B cell (primary cell): Measurements from ENCODE around the gene TRIM52. TPM values are rescaled to one million over a fixed set of nuclear protein-coding genes. Genes with fewer than 3 reads are reported as not detected.

Experiments
- ATAC-seq: fragments of 200-7000 bp; cut with Tn5 transposase; one replicate; pipeline ENCODE4 v1.10.0; 2021; ENCODE audit warnings: low read depth, mild to moderate bottlenecking, moderate number of reproducible peaks, moderate library complexity
- CTCF ChIA-PET: fragments of 350-600 bp; sonication (Branson Sonifier 250); formaldehyde crosslinking; loops from one replicate; lab custom pipeline; 2021; ENCODE audit warnings: antibody characterized with exemption, inconsistent platforms; lab: Charles Lee
- POLR2A ChIA-PET: fragments of 350-600 bp; sonication (Branson Sonifier 250); formaldehyde crosslinking; loops from one replicate; lab custom pipeline; 2021; ENCODE audit warnings: antibody characterized with exemption; lab: Charles Lee
- DNase-seq: peaks from one replicate; pipeline ENCODE4 v3.0.0; 2013
- H2AFZ ChIP-seq: 2 replicates; pipeline ENCODE4 v1.6.1; 2012; ENCODE audit warnings: mild to moderate bottlenecking, low read depth, low read length; ENCODE audit not compliant: insufficient read depth, poor library complexity, severe bottlenecking
- H3K27ac ChIP-seq, 2 donors: 1 replicate in 1 of 2; 2 replicates in 1 of 2; pipeline ENCODE4 v1.5.1; 2012 to 2013; ENCODE audit warnings: low read length in 2 of 2, mild to moderate bottlenecking in 2 of 2, moderate library complexity in 1 of 2
- H3K27me3 ChIP-seq, 4 experiments: fragments of 200-600 bp in 1 of 4; sonication (generic) in 1 of 4; replicated peaks in 1 of 4; 1 replicate in 2 of 4; 2 replicates in 2 of 4; pipeline versions ENCODE4 v1.6.1 to v1.7.0; 2013 to 2016; ENCODE audit warnings: low read length in 3 of 4, mild to moderate bottlenecking in 2 of 4, mixed read lengths in 1 of 4, moderate library complexity in 1 of 4; ENCODE audit not compliant: insufficient read depth in 4 of 4, control insufficient read depth in 3 of 4; ENCODE audit errors: control extremely low read depth in 1 of 4
- H3K36me3 ChIP-seq, 2 experiments: replicated peaks in 1 of 2; 1 replicate in 1 of 2; 2 replicates in 1 of 2; pipeline versions ENCODE4 v1.6.1 to v1.7.1; 2013; ENCODE audit warnings: low read length in 1 of 2; ENCODE audit not compliant: insufficient read depth in 2 of 2, control insufficient read depth in 1 of 2; ENCODE audit errors: control extremely low read depth in 1 of 2, extremely low read depth in 1 of 2
- H3K4me1 ChIP-seq, 2 donors: fragments of 200-600 bp in 1 of 2; sonication (generic) in 1 of 2; 1 replicate in 1 of 2; 2 replicates in 1 of 2; pipeline versions ENCODE4 v1.5.1 to v1.6.1; 2013 to 2017; ENCODE audit warnings: low read length in 2 of 2; ENCODE audit not compliant: control insufficient read depth in 2 of 2, insufficient read depth in 2 of 2
- H3K4me2 ChIP-seq: replicated peaks from 2 replicates; pipeline ENCODE3; 2012; ENCODE audit warnings: mild to moderate bottlenecking, low read depth, low read length; ENCODE audit not compliant: poor library complexity, severe bottlenecking
- H3K4me3 ChIP-seq, 5 experiments: fragments of 200-600 bp in 1 of 5; sonication (generic) in 1 of 5; 1 replicate in 3 of 5; 2 replicates in 2 of 5; pipeline versions ENCODE4 v1.5.1 to v1.7.0; 2011 to 2016; ENCODE audit warnings: low read length in 4 of 5, mild to moderate bottlenecking in 4 of 5, low read depth in 2 of 5, control low read depth in 1 of 5, moderate library complexity in 1 of 5; ENCODE audit not compliant: insufficient read depth in 1 of 5; ENCODE audit errors: control extremely low read depth in 1 of 5, extremely low read depth in 1 of 5
- H3K79me2 ChIP-seq: fragments of 200-600 bp; sonication (generic); one replicate; pipeline ENCODE4 v1.6.0; 2016; ENCODE audit warnings: low read length; ENCODE audit not compliant: control insufficient read depth, insufficient read depth
- H3K9ac ChIP-seq: fragments of 200-600 bp; sonication (generic); 2 replicates; pipeline ENCODE4 v1.6.1; 2017; ENCODE audit warnings: mild to moderate bottlenecking, low read length, moderate library complexity
- H3K9me3 ChIP-seq, 3 donors: one replicate each; pipeline versions ENCODE4 v1.6.1 to v1.7.1; 2013; ENCODE audit warnings: low read length in 2 of 3; ENCODE audit not compliant: control insufficient read depth in 2 of 3, insufficient read depth in 1 of 3; ENCODE audit errors: control extremely low read depth in 1 of 3
- H4K20me1 ChIP-seq: 2 replicates; pipeline ENCODE4 v1.6.0; 2012; ENCODE audit warnings: mild to moderate bottlenecking, low read length; ENCODE audit not compliant: insufficient read depth, control insufficient read depth, poor library complexity, severe bottlenecking
- H3K27ac Mint-ChIP-seq: one replicate; pipeline ENCODE4 v1.8.0; 2021; ENCODE audit warnings: mixed read lengths
- H3K27me3 Mint-ChIP-seq: one replicate; pipeline ENCODE4 v1.8.0; 2021; ENCODE audit warnings: mixed read lengths
- H3K4me1 Mint-ChIP-seq: one replicate; pipeline ENCODE4 v1.8.0; 2021; ENCODE audit warnings: mixed read lengths
- H3K4me3 Mint-ChIP-seq: one replicate; pipeline ENCODE4 v1.8.0; 2021; ENCODE audit warnings: mixed read lengths
- H3K9me3 Mint-ChIP-seq: one replicate; pipeline ENCODE4 v1.8.0; 2022; ENCODE audit warnings: mixed read lengths; ENCODE audit not compliant: insufficient read depth
- CTCF ChIP-seq: fragments of 200-600 bp; IDR thresholded peaks from one replicate; pipeline ENCODE4 v1.8.0; 2022; ENCODE audit warnings: antibody characterized with exemption, mild to moderate bottlenecking
- EZH2 ChIP-seq: IDR thresholded peaks from 2 replicates; pipeline ENCODE4 v1.6.1; 2012; ENCODE audit warnings: borderline replicate concordance, low read depth, mild to moderate bottlenecking, moderate library complexity, low read length; ENCODE audit not compliant: insufficient read depth, poor library complexity, severe bottlenecking
- WGBS: methylation state at CpG from one replicate; pipeline ENCODE4 v1.1.5; 2013; ENCODE audit warnings: missing lambda C conversion rate; ENCODE audit not compliant: insufficient coverage; 5-methylcytosine and 5-hydroxymethylcytosine counted together
- intact Hi-C: fragments of 100-400 bp; cut with micrococcal nuclease; formaldehyde crosslinking; loops from one replicate; pipeline ENCODE4 v1.10.0; 2022
- polyA plus RNA-seq: library from polyadenylated mRNA; depleted of rRNA; stranded (reverse); fragments of >200 nt; gene quantifications from 2 replicates; pipeline ENCODE4 v1.2.3, GENCODE V29; 2012
- total RNA-seq, 2 donors: library from RNA; stranded (reverse); fragments of 120-200 nt in 1 of 2; gene quantifications; 1 replicate in 1 of 2; 2 replicates in 1 of 2; pipeline versions ENCODE4 v1.2.3 to v1.2.4, GENCODE V29; 2013 to 2022

Gene TRIM52
- total and polyA plus RNA-seq, 2 donors (not counting 1 experiment from before 2014, with no cell fraction given), result 29.9 to 61.3 TPM

GRCh38 chr5:181230551-181230950, 30.4 kb downstream of the TRIM52 start:
- H3K4me3 Mint-ChIP-seq, result no peak overlapping the region
- Histone ChIP-seq H3K9me3 (no peaks in the 10 kb centered on the region), H3K9ac (no peak overlapping the region), H3K79me2 (peaks cover 41% of the 10 kb centered on the region), H4K20me1 (peaks cover 1% of the 10 kb centered on the region), H3K27me3 (no peaks in the 10 kb centered on the region), H3K4me2 (no peak overlapping the region), H2AFZ (no peak overlapping the region), H3K4me3 (no peak overlapping the region), H3K27ac (no peak overlapping the region), H3K4me1 (peaks cover 2 to 3% of the 10 kb centered on the region in 2 donors), H3K36me3 (peaks cover 0 to 47% of the 10 kb centered on the region in 2 experiments)
- H3K4me1 Mint-ChIP-seq, result peaks cover 13% of the 10 kb centered on the region
- DNase-seq, result no peak
- ChIA-PET POLR2A (no interaction called here), CTCF (no interaction called here)
- TF ChIP-seq EZH2, result no peak
- no peak for TF ChIP-seq CTCF
- WGBS, result 48% methylated on average over 4 of the region's 6 CpGs
- H3K9me3 Mint-ChIP-seq, result no peaks in the 10 kb centered on the region
- no peaks in the 10 kb centered on the region for H3K27me3 Mint-ChIP-seq
- intact Hi-C loops, result no loop called here
- ATAC-seq, result no peak
- peak overlapping the region; percentile 20 for H3K27ac Mint-ChIP-seq

GRCh38 chr5:181229996-181230395, 30.9 kb downstream of the TRIM52 start:
- Histone ChIP-seq H3K9ac (no peak overlapping the region), H3K4me3 (no peak overlapping the region), H3K4me1 (peaks cover 7 to 8% of the 10 kb centered on the region in 2 donors), H3K4me2 (no peak overlapping the region), H3K79me2 (peaks cover 46% of the 10 kb centered on the region), H3K27ac (no peak overlapping the region), H2AFZ (no peak overlapping the region), H3K36me3 (peaks cover 0 to 42% of the 10 kb centered on the region in 2 experiments), H4K20me1 (no peaks in the 10 kb centered on the region), H3K27me3 (no peaks in the 10 kb centered on the region), H3K9me3 (no peaks in the 10 kb centered on the region)
- H3K9me3 Mint-ChIP-seq, result no peaks in the 10 kb centered on the region
- no peak for TF ChIP-seq EZH2
- no peak for TF ChIP-seq CTCF
- POLR2A ChIA-PET, result no interaction called here
- peak overlapping the region; percentile 15 for H3K27ac Mint-ChIP-seq
- no peaks in the 10 kb centered on the region for H3K27me3 Mint-ChIP-seq
- ATAC-seq (no peak), DNase-seq (no peak)
- peaks cover 19% of the 10 kb centered on the region for H3K4me1 Mint-ChIP-seq
- H3K4me3 Mint-ChIP-seq, result no peak overlapping the region
- intact Hi-C loops, result no loop called here
- WGBS, result 100% methylated on average over 4 of the region's 13 CpGs
- CTCF ChIA-PET, result no interaction called here
